Stimulated activated CD8-positive, alpha-beta memory T cell treated with anti-CD3 and anti-CD28 coated beads, Interleukin-4, amount 100 ng/mL, for 48 hours (primary cell): ENCODE measurements around the gene RAE1.
"Not testable (repeated sequence)": the region's sequence is repeated elsewhere in the genome, so short reads cannot be mapped to it uniquely, and the experiment has no call there.

Experiments
- DNase-seq: peaks from one replicate; pipeline ENCODE4 v3.0.0-alpha.2; 2020

Gene RAE1

GRCh38 chr20:57417051-57417689 is 66.1 kb downstream of the RAE1 start:
- no peak for DNase-seq

- no peak for DNase-seq
Observed at GRCh38 chr20:57417830-57418780, 67.0 kb downstream of the RAE1 start.

GRCh38 chr20:57419479-57419878 is 68.4 kb downstream of the RAE1 start:
- not testable (repeated sequence) for DNase-seq

GRCh38 chr20:57420571-57421252 is 69.7 kb downstream of the RAE1 start:
- no peak for DNase-seq

- DNase-seq: no peak
Observed at GRCh38 chr20:57421253-57422220, 70.5 kb downstream of the RAE1 start.

- no peak for DNase-seq
Observed at GRCh38 chr20:57422254-57422653, 71.2 kb downstream of the RAE1 start.

GRCh38 chr20:57425150-57426013 is 74.3 kb downstream of the RAE1 start:
- DNase-seq: no peak

- DNase-seq: no peak
Observed at GRCh38 chr20:57426271-57426689, 75.2 kb downstream of the RAE1 start.

GRCh38 chr20:57426831-57427230 is 75.8 kb downstream of the RAE1 start:
- no peak for DNase-seq

GRCh38 chr20:57428324-57429158 is 77.5 kb downstream of the RAE1 start:
- DNase-seq: no peak
